ENCODE results near the gene FNIP1. TPM values are rescaled to one million over a fixed set of nuclear protein-coding genes. Genes with fewer than 3 reads are reported as not detected.

The FNIP1 gene
- total RNA-seq, 3 donors from 2014 or later = 28.3 to 40.3 (median 33.2) TPM

- ATAC-seq (peak; percentile 95), DNase-seq (peak; percentile 96 to 99 (median 97))
- TF ChIP-seq CTCF (IDR thresholded peaks at IDR 0.05) = no peak
- H3K4me3 ChIP-seq = peak within 1 kb of the TSS; percentile 51
- H3K9me3 ChIP-seq = no peaks in the 10 kb centered on the region
- peaks cover 44% of the 10 kb centered on the region for H3K4me1 ChIP-seq (ENCODE audit: low read depth)
- no peaks in the 10 kb centered on the region for H3K36me3 ChIP-seq (ENCODE audit: low read depth)
- intact Hi-C loops (cut with DNase I, micrococcal nuclease) = loop anchor here in 1 of 2 donors (5.0 kb wide), 1 partner anchor 162 kb away; the partner anchor contains the start of gene FNIP1
Measured at GRCh38 chr5:131634996-131635683, 161.7 kb downstream of the FNIP1 start, which contains the start of gene RAPGEF6. TSS of gene RAPGEF6 (minus strand) at chr5:131635229. CDS start at chr5:131635030, 199 bp downstream.

- TF ChIP-seq CTCF (IDR thresholded peaks at IDR 0.05) = no peak
- no peaks in the 10 kb centered on the region for H3K9me3 ChIP-seq
- no peaks in the 10 kb centered on the region for H3K36me3 ChIP-seq (ENCODE audit: low read depth)
- intact Hi-C loops (cut with DNase I, micrococcal nuclease) = no loop called here
- peak in 1 of 3 donors; percentile 84 for DNase-seq
- ATAC-seq = peak; percentile 50
- H3K4me3 ChIP-seq = peak overlapping the region; percentile 51
- peaks cover 48% of the 10 kb centered on the region for H3K4me1 ChIP-seq (ENCODE audit: low read depth)
Measured at GRCh38 chr5:131634666-131634995, 162.2 kb downstream of the FNIP1 start.

- ATAC-seq = no peak
- Histone ChIP-seq H3K4me3 (peak overlapping the region; percentile 51), H3K36me3 (ENCODE audit: low read depth) (no peaks in the 10 kb centered on the region), H3K9me3 (no peaks in the 10 kb centered on the region), H3K4me1 (ENCODE audit: low read depth) (peaks cover 52% of the 10 kb centered on the region)
- no peak for DNase-seq
- intact Hi-C loops (cut with DNase I, micrococcal nuclease) = no loop called here
- no peak for TF ChIP-seq CTCF (IDR thresholded peaks at IDR 0.05)
Measured at GRCh38 chr5:131634238-131634637, 162.6 kb downstream of the FNIP1 start.

- intact Hi-C loops (cut with DNase I, micrococcal nuclease) = no loop called here
- Histone ChIP-seq H3K9me3 (no peaks in the 10 kb centered on the region), H3K4me3 (no peak overlapping the region), H3K36me3 (ENCODE audit: low read depth) (no peaks in the 10 kb centered on the region), H3K4me1 (ENCODE audit: low read depth) (peaks cover 56% of the 10 kb centered on the region)
- no peak for TF ChIP-seq CTCF (IDR thresholded peaks at IDR 0.05)
- ATAC-seq (no peak), DNase-seq (no peak)
Measured at GRCh38 chr5:131633830-131634229, 163.0 kb downstream of the FNIP1 start.

GRCh38 chr5:131630963-131631350, 165.9 kb downstream of the FNIP1 start:
- no peak for ATAC-seq
- Histone ChIP-seq H3K36me3 (ENCODE audit: low read depth) (no peaks in the 10 kb centered on the region), H3K4me3 (no peak overlapping the region), H3K4me1 (ENCODE audit: low read depth) (peaks cover 56% of the 10 kb centered on the region), H3K9me3 (no peaks in the 10 kb centered on the region)
- intact Hi-C loops (cut with DNase I, micrococcal nuclease) = no loop called here
- TF ChIP-seq CTCF (IDR thresholded peaks at IDR 0.05) = no peak
- no peak for DNase-seq

Data from mucosa of descending colon (tissue), 3 donors.